ENCODE results near the gene DCST1.

GRCh38 chr1:155016231-155016831 is 17.3 kb upstream of the DCST1 start:
- TF ChIP-seq CTCF (IDR thresholded peaks at IDR 0.05; ENCODE audit: control extremely low read depth in 1 of 3, insufficient read depth in 1 of 3, low read depth in 1 of 3, low read length in 3 of 3) (no peak), CBX8 (IDR thresholded peaks at IDR 0.05; ENCODE audit: borderline replicate concordance, low read depth, low read length) (no peak), MAX (IDR thresholded peaks at IDR 0.05) (no peak), BACH1 (IDR thresholded peaks at IDR 0.05; ENCODE audit: low read length) (no peak), RFX5 (IDR thresholded peaks at IDR 0.05; ENCODE audit: borderline replicate concordance, low read depth, low read length) (no peak), CREB1 (IDR thresholded peaks at IDR 0.05) (no peak), TEAD4 (IDR thresholded peaks at IDR 0.05; ENCODE audit: low read depth, low read length) (no peak), SIN3A (conservative IDR thresholded peaks at IDR 0.05 in 1 of 2, IDR thresholded peaks at IDR 0.05 in 1 of 2; ENCODE audit: low read depth in 1 of 2, low read length in 2 of 2) (no peak)
